Mucosa of rectum (tissue), 2 donors: ENCODE results near the gene AGXT2.

ENCODE experiments used
- H3K27ac ChIP-seq, 2 donors: one replicate each; pipeline ENCODE4 v1.7.0; 2013; ENCODE audit warnings: inconsistent platforms in 2 of 2, low read depth in 2 of 2, low read length in 2 of 2
- H3K27me3 ChIP-seq, 2 donors: one replicate each; pipeline ENCODE4 v1.7.0; 2013; ENCODE audit warnings: low read length in 2 of 2; ENCODE audit not compliant: control insufficient read depth in 2 of 2, insufficient read depth in 2 of 2
- H3K36me3 ChIP-seq, 2 donors: one replicate each; pipeline ENCODE4 v1.7.0; 2013; ENCODE audit warnings: low read length in 2 of 2; ENCODE audit not compliant: control insufficient read depth in 2 of 2, insufficient read depth in 2 of 2
- H3K4me1 ChIP-seq, 2 donors: one replicate each; pipeline ENCODE4 v1.7.0; 2013; ENCODE audit warnings: low read length in 2 of 2, mild to moderate bottlenecking in 1 of 2; ENCODE audit not compliant: control insufficient read depth in 2 of 2, insufficient read depth in 2 of 2
- H3K4me3 ChIP-seq, 2 donors: one replicate each; pipeline ENCODE4 v1.7.0; 2013; ENCODE audit warnings: low read length in 2 of 2
- H3K9ac ChIP-seq, 2 donors: one replicate each; pipeline ENCODE4 v1.7.0; 2013; ENCODE audit warnings: low read length in 2 of 2, low read depth in 1 of 2, mild to moderate bottlenecking in 1 of 2
- H3K9me3 ChIP-seq, 2 donors: one replicate each; pipeline ENCODE4 v1.7.0; 2013; ENCODE audit warnings: low read length in 2 of 2; ENCODE audit not compliant: control insufficient read depth in 2 of 2
- donor health status: healthy.
- donor health status: Normal muscosa, but diverticular disease.

Gene AGXT2

GRCh38 chr5:35004200-35004599, 43.5 kb downstream of the AGXT2 start:
- no peak overlapping the region for H3K4me3 ChIP-seq
- H3K27me3 ChIP-seq, result peaks cover 0 to 9% of the 10 kb centered on the region in 2 donors
- H3K36me3 ChIP-seq, result no peaks in the 10 kb centered on the region
- H3K9ac ChIP-seq, result no peak overlapping the region
- no peaks in the 10 kb centered on the region for H3K9me3 ChIP-seq
- no peak overlapping the region for H3K27ac ChIP-seq
- no peaks in the 10 kb centered on the region for H3K4me1 ChIP-seq

- Histone ChIP-seq H3K27ac (no peak overlapping the region), H3K9ac (no peak overlapping the region), H3K4me1 (no peaks in the 10 kb centered on the region), H3K36me3 (no peaks in the 10 kb centered on the region), H3K4me3 (no peak overlapping the region), H3K9me3 (no peaks in the 10 kb centered on the region), H3K27me3 (peaks cover 0 to 9% of the 10 kb centered on the region in 2 donors)
Observed at GRCh38 chr5:35003018-35003957, 44.5 kb downstream of the AGXT2 start.

GRCh38 chr5:35002459-35002858, 45.3 kb downstream of the AGXT2 start:
- H3K36me3 ChIP-seq, result no peaks in the 10 kb centered on the region
- H3K4me1 ChIP-seq, result no peaks in the 10 kb centered on the region
- no peak overlapping the region for H3K9ac ChIP-seq
- peaks cover 0 to 9% of the 10 kb centered on the region in 2 donors for H3K27me3 ChIP-seq
- no peak overlapping the region for H3K27ac ChIP-seq
- H3K4me3 ChIP-seq, result no peak overlapping the region
- no peaks in the 10 kb centered on the region for H3K9me3 ChIP-seq

GRCh38 chr5:35001842-35002241, 45.9 kb downstream of the AGXT2 start:
- Histone ChIP-seq H3K4me3 (no peak overlapping the region), H3K27me3 (peaks cover 0 to 9% of the 10 kb centered on the region in 2 donors), H3K27ac (no peak overlapping the region), H3K9ac (no peak overlapping the region), H3K4me1 (no peaks in the 10 kb centered on the region), H3K36me3 (no peaks in the 10 kb centered on the region), H3K9me3 (no peaks in the 10 kb centered on the region)

- Histone ChIP-seq H3K9me3 (no peaks in the 10 kb centered on the region), H3K4me3 (no peak overlapping the region), H3K9ac (no peak overlapping the region), H3K4me1 (no peaks in the 10 kb centered on the region), H3K27me3 (peaks cover 0 to 3% of the 10 kb centered on the region in 2 donors), H3K27ac (no peak overlapping the region), H3K36me3 (no peaks in the 10 kb centered on the region)
Observed at GRCh38 chr5:34998058-34998789, 49.5 kb downstream of the AGXT2 start.

GRCh38 chr5:34996261-34996660, 51.5 kb downstream of the AGXT2 start:
- Histone ChIP-seq H3K4me3 (no peak overlapping the region), H3K9ac (no peak overlapping the region), H3K36me3 (no peaks in the 10 kb centered on the region), H3K27me3 (no peaks in the 10 kb centered on the region), H3K9me3 (no peaks in the 10 kb centered on the region), H3K4me1 (no peaks in the 10 kb centered on the region), H3K27ac (no peak overlapping the region)

- no peaks in the 10 kb centered on the region for H3K27me3 ChIP-seq
Observed at GRCh38 chr5:34993951-34994350, 53.8 kb downstream of the AGXT2 start.

GRCh38 chr5:34991486-34992238, 56.1 kb downstream of the AGXT2 start:
- Histone ChIP-seq H3K9me3 (peaks cover 0 to 2% of the 10 kb centered on the region in 2 donors), H3K4me1 (no peaks in the 10 kb centered on the region), H3K27me3 (no peaks in the 10 kb centered on the region), H3K4me3 (no peak overlapping the region), H3K9ac (no peak overlapping the region), H3K36me3 (no peaks in the 10 kb centered on the region), H3K27ac (no peak overlapping the region)

More at GRCh38 chr5:34993951-34994350, 53.8 kb downstream of the AGXT2 start:
- no peaks in the 10 kb centered on the region for H3K4me1 ChIP-seq
- H3K9me3 ChIP-seq, result no peaks in the 10 kb centered on the region
- no peaks in the 10 kb centered on the region for H3K36me3 ChIP-seq
- H3K4me3 ChIP-seq, result no peak overlapping the region
- H3K9ac ChIP-seq, result no peak overlapping the region
- H3K27ac ChIP-seq, result no peak overlapping the region

- no peak overlapping the region for H3K27ac ChIP-seq
- H3K9ac ChIP-seq, result no peak overlapping the region
- no peaks in the 10 kb centered on the region for H3K27me3 ChIP-seq
- H3K36me3 ChIP-seq, result no peaks in the 10 kb centered on the region
- no peaks in the 10 kb centered on the region for H3K4me1 ChIP-seq
- peaks cover 0 to 2% of the 10 kb centered on the region in 2 donors for H3K9me3 ChIP-seq
- H3K4me3 ChIP-seq, result no peak overlapping the region
Observed at GRCh38 chr5:34986965-34987364, 60.8 kb downstream of the AGXT2 start.
